Measurements from ENCODE around the gene DBP.

- TF ChIP-seq CTCF (IDR thresholded peaks at IDR 0.05) (no peak), POLR2A (IDR thresholded peaks at IDR 0.05) (no peak)
Measured at GRCh38 chr19:48627201-48627864, 9.8 kb downstream of the DBP start.

Measured in prostate gland (tissue), 2 donors.